NAMALWA (cell line): Measurements from ENCODE around the gene PPP1R1B.

Source experiments
- DNase-seq: peaks from one replicate; pipeline ENCODE4 v3.0.0-alpha.2; 2015; ENCODE audit warnings: low spot score

PPP1R1B gene

GRCh38 chr17:39667945-39668924 lies 41.5 kb downstream of the PPP1R1B start, which contains the start of gene PNMT:
TSS of gene PNMT (plus strand) at chr17:39668453. CDS start at chr17:39668476, 23 bp downstream.
- DNase-seq = peak; percentile 79

- no peak for DNase-seq
Observed at GRCh38 chr17:39669897-39670735, 43.4 kb downstream of the PPP1R1B start.

GRCh38 chr17:39670746-39671145 lies 44.0 kb downstream of the PPP1R1B start:
- DNase-seq = no peak

GRCh38 chr17:39671651-39672521 lies 45.1 kb downstream of the PPP1R1B start:
- DNase-seq = peak; percentile 45

GRCh38 chr17:39672522-39673334 lies 46.0 kb downstream of the PPP1R1B start:
- DNase-seq = no peak

- no peak for DNase-seq
Observed at GRCh38 chr17:39673335-39674081, 46.8 kb downstream of the PPP1R1B start.

- DNase-seq = no peak
Observed at GRCh38 chr17:39674179-39674578, 47.4 kb downstream of the PPP1R1B start.

GRCh38 chr17:39674702-39675389 lies 48.1 kb downstream of the PPP1R1B start:
- peak; percentile 71 for DNase-seq

- DNase-seq = no peak
Observed at GRCh38 chr17:39675390-39676082, 48.8 kb downstream of the PPP1R1B start.

- peak; percentile 43 for DNase-seq
Observed at GRCh38 chr17:39676198-39676819, 49.6 kb downstream of the PPP1R1B start.

GRCh38 chr17:39677072-39677471 lies 50.3 kb downstream of the PPP1R1B start:
- no peak for DNase-seq

GRCh38 chr17:39677542-39678339 lies 51.0 kb downstream of the PPP1R1B start:
- no peak for DNase-seq

GRCh38 chr17:39678340-39679116 lies 51.8 kb downstream of the PPP1R1B start:
- no peak for DNase-seq

- no peak for DNase-seq
Observed at GRCh38 chr17:39679521-39680192, 52.9 kb downstream of the PPP1R1B start.

GRCh38 chr17:39683295-39683939 lies 56.7 kb downstream of the PPP1R1B start:
- no peak for DNase-seq
